GM19395 (cell line): ENCODE data around the gene RBM23.
"Not testable (repeated sequence)": the region's sequence is repeated elsewhere in the genome, so short reads cannot be mapped to it uniquely, and the experiment has no call there.

ENCODE experiments used
- ATAC-seq: cut with Tn5 transposase; IDR thresholded peaks from one replicate; pipeline ENCODE4 v1.9.1; 2021; ENCODE audit warnings: mild to moderate bottlenecking, moderate library complexity; ENCODE audit not compliant: unreplicated experiment

RBM23 gene

GRCh38 chr14:22919601-22919921 lies 612 bp upstream of the RBM23 start:
- peak; percentile 31 for ATAC-seq

- ATAC-seq: no peak
Observed at GRCh38 chr14:22915886-22916521, 2.9 kb downstream of the RBM23 start.

GRCh38 chr14:22914836-22915235 lies 4.1 kb downstream of the RBM23 start:
- ATAC-seq: not testable (repeated sequence)

GRCh38 chr14:22910916-22911315 lies 8.0 kb downstream of the RBM23 start:
- ATAC-seq: no peak

GRCh38 chr14:22908601-22909000 lies 10.3 kb downstream of the RBM23 start:
- no peak for ATAC-seq

- ATAC-seq: no peak
Observed at GRCh38 chr14:22907429-22907828, 11.5 kb downstream of the RBM23 start.

GRCh38 chr14:22906073-22906472 lies 12.9 kb downstream of the RBM23 start:
- ATAC-seq: no peak

- ATAC-seq: no peak
Observed at GRCh38 chr14:22905627-22906026, 13.3 kb downstream of the RBM23 start.

GRCh38 chr14:22903742-22904087 lies 15.2 kb downstream of the RBM23 start:
- ATAC-seq: no peak

GRCh38 chr14:22901799-22902198 lies 17.1 kb downstream of the RBM23 start:
- ATAC-seq: no peak

- no peak for ATAC-seq
Observed at GRCh38 chr14:22900081-22900799, 18.7 kb downstream of the RBM23 start.

- no peak for ATAC-seq
Observed at GRCh38 chr14:22898302-22899090, 20.5 kb downstream of the RBM23 start.

- ATAC-seq: no peak
Observed at GRCh38 chr14:22897357-22897756, 21.6 kb downstream of the RBM23 start.

GRCh38 chr14:22896760-22897159 lies 22.2 kb downstream of the RBM23 start:
- ATAC-seq: no peak

GRCh38 chr14:22896356-22896755 lies 22.6 kb downstream of the RBM23 start:
- ATAC-seq: no peak

GRCh38 chr14:22895402-22895801 lies 23.5 kb downstream of the RBM23 start:
- ATAC-seq: no peak

GRCh38 chr14:22893706-22894105 lies 25.2 kb downstream of the RBM23 start:
- ATAC-seq: no peak

GRCh38 chr14:22892488-22892887 lies 26.5 kb downstream of the RBM23 start:
- ATAC-seq: no peak

- ATAC-seq: no peak
Observed at GRCh38 chr14:22890416-22890815, 28.5 kb downstream of the RBM23 start.

GRCh38 chr14:22888662-22889061 lies 30.3 kb downstream of the RBM23 start:
- ATAC-seq: no peak

- peak; percentile 42 for ATAC-seq
Observed at GRCh38 chr14:22887990-22888378, 31.0 kb downstream of the RBM23 start.
